ENCODE results near the gene CKAP4.

DNA sequence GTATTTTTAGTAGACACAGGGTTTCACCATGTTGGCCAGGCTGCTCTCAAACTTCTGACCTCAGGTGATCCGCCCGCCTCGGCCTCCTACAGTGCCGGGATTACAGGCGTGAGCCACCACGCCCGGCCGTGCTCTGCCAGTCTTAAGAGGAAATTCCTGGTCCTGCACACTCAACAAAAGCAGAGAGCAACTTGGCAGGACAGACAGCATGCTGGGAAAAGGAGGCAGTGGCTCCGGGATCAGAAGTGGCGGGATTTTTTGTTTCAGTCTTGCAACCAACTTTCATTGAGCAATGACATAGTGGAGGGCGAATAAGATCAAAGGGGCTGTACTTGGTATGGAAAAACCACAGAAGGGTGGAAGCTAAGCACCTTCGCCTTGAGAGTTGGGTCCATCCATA is 2.1 kb downstream of the CKAP4 start:
- TF ChIP-seq, protein P1, sequence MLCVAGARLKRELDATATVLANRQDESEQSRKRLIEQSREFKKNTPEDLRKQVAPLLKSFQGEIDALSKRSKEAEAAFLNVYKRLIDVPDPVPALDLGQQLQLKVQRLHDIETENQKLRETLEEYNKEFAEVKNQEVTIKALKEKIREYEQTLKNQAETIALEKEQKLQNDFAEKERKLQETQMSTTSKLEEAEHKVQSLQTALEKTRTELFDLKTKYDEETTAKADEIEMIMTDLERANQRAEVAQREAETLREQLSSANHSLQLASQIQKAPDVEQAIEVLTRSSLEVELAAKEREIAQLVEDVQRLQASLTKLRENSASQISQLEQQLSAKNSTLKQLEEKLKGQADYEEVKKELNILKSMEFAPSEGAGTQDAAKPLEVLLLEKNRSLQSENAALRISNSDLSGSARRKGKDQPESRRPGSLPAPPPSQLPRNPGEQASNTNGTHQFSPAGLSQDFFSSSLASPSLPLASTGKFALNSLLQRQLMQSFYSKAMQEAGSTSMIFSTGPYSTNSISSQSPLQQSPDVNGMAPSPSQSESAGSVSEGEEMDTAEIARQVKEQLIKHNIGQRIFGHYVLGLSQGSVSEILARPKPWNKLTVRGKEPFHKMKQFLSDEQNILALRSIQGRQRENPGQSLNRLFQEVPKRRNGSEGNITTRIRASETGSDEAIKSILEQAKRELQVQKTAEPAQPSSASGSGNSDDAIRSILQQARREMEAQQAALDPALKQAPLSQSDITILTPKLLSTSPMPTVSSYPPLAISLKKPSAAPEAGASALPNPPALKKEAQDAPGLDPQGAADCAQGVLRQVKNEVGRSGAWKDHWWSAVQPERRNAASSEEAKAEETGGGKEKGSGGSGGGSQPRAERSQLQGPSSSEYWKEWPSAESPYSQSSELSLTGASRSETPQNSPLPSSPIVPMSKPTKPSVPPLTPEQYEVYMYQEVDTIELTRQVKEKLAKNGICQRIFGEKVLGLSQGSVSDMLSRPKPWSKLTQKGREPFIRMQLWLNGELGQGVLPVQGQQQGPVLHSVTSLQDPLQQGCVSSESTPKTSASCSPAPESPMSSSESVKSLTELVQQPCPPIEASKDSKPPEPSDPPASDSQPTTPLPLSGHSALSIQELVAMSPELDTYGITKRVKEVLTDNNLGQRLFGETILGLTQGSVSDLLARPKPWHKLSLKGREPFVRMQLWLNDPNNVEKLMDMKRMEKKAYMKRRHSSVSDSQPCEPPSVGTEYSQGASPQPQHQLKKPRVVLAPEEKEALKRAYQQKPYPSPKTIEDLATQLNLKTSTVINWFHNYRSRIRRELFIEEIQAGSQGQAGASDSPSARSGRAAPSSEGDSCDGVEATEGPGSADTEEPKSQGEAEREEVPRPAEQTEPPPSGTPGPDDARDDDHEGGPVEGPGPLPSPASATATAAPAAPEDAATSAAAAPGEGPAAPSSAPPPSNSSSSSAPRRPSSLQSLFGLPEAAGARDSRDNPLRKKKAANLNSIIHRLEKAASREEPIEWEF (CRISPR knock-in tag; IDR thresholded peaks at IDR 0.05): no peak
- TF ChIP-seq, protein P2, sequence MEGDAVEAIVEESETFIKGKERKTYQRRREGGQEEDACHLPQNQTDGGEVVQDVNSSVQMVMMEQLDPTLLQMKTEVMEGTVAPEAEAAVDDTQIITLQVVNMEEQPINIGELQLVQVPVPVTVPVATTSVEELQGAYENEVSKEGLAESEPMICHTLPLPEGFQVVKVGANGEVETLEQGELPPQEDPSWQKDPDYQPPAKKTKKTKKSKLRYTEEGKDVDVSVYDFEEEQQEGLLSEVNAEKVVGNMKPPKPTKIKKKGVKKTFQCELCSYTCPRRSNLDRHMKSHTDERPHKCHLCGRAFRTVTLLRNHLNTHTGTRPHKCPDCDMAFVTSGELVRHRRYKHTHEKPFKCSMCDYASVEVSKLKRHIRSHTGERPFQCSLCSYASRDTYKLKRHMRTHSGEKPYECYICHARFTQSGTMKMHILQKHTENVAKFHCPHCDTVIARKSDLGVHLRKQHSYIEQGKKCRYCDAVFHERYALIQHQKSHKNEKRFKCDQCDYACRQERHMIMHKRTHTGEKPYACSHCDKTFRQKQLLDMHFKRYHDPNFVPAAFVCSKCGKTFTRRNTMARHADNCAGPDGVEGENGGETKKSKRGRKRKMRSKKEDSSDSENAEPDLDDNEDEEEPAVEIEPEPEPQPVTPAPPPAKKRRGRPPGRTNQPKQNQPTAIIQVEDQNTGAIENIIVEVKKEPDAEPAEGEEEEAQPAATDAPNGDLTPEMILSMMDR (IDR thresholded peaks at IDR 0.05 in 2 of 3, conservative IDR thresholded peaks at IDR 0.05 in 1 of 3; ENCODE audit: insufficient read depth in 2 of 3, low read depth in 1 of 3, low read length in 3 of 3): no peak
- no peak for TF ChIP-seq SAP30 (IDR thresholded peaks at IDR 0.05; ENCODE audit: borderline replicate concordance, insufficient read depth, low read depth, low read length, poor library complexity, severe bottlenecking)
- TF ChIP-seq, protein P3, sequence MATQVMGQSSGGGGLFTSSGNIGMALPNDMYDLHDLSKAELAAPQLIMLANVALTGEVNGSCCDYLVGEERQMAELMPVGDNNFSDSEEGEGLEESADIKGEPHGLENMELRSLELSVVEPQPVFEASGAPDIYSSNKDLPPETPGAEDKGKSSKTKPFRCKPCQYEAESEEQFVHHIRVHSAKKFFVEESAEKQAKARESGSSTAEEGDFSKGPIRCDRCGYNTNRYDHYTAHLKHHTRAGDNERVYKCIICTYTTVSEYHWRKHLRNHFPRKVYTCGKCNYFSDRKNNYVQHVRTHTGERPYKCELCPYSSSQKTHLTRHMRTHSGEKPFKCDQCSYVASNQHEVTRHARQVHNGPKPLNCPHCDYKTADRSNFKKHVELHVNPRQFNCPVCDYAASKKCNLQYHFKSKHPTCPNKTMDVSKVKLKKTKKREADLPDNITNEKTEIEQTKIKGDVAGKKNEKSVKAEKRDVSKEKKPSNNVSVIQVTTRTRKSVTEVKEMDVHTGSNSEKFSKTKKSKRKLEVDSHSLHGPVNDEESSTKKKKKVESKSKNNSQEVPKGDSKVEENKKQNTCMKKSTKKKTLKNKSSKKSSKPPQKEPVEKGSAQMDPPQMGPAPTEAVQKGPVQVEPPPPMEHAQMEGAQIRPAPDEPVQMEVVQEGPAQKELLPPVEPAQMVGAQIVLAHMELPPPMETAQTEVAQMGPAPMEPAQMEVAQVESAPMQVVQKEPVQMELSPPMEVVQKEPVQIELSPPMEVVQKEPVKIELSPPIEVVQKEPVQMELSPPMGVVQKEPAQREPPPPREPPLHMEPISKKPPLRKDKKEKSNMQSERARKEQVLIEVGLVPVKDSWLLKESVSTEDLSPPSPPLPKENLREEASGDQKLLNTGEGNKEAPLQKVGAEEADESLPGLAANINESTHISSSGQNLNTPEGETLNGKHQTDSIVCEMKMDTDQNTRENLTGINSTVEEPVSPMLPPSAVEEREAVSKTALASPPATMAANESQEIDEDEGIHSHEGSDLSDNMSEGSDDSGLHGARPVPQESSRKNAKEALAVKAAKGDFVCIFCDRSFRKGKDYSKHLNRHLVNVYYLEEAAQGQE (IDR thresholded peaks at IDR 0.05; ENCODE audit: borderline replicate concordance): no peak
- TF ChIP-seq, protein P3 (CRISPR knock-in tag; IDR thresholded peaks at IDR 0.05; ENCODE audit: low read depth): no peak
- TF ChIP-seq, protein P4, sequence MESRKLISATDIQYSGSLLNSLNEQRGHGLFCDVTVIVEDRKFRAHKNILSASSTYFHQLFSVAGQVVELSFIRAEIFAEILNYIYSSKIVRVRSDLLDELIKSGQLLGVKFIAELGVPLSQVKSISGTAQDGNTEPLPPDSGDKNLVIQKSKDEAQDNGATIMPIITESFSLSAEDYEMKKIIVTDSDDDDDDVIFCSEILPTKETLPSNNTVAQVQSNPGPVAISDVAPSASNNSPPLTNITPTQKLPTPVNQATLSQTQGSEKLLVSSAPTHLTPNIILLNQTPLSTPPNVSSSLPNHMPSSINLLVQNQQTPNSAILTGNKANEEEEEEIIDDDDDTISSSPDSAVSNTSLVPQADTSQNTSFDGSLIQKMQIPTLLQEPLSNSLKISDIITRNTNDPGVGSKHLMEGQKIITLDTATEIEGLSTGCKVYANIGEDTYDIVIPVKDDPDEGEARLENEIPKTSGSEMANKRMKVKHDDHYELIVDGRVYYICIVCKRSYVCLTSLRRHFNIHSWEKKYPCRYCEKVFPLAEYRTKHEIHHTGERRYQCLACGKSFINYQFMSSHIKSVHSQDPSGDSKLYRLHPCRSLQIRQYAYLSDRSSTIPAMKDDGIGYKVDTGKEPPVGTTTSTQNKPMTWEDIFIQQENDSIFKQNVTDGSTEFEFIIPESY (CRISPR knock-in tag; IDR thresholded peaks at IDR 0.05): no peak
- no peak for TF ChIP-seq RUNX1 (IDR thresholded peaks at IDR 0.05; ENCODE audit: low read depth)
- no peak for TF ChIP-seq RAD21 (CRISPR knock-in tag; conservative IDR thresholded peaks at IDR 0.05 in 1 of 2, IDR thresholded peaks at IDR 0.05 in 1 of 2)
- TF ChIP-seq ZBTB1 (CRISPR knock-in tag; IDR thresholded peaks at IDR 0.05; ENCODE audit: borderline replicate concordance, low read depth): no peak
- no peak for TF ChIP-seq YY1 (IDR thresholded peaks at IDR 0.05; ENCODE audit: borderline replicate concordance in 1 of 3, control insufficient read depth in 1 of 3, extremely low read depth in 1 of 3, insufficient read depth in 3 of 3, insufficient read length in 1 of 3, insufficient replicate concordance in 2 of 3, low read depth in 1 of 3, low read length in 2 of 3)
- TF ChIP-seq, protein P5, sequence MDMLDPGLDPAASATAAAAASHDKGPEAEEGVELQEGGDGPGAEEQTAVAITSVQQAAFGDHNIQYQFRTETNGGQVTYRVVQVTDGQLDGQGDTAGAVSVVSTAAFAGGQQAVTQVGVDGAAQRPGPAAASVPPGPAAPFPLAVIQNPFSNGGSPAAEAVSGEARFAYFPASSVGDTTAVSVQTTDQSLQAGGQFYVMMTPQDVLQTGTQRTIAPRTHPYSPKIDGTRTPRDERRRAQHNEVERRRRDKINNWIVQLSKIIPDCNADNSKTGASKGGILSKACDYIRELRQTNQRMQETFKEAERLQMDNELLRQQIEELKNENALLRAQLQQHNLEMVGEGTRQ (CRISPR knock-in tag; IDR thresholded peaks at IDR 0.05): no peak
- no peak for TF ChIP-seq ZBTB17 (CRISPR knock-in tag; IDR thresholded peaks at IDR 0.05)
- TF ChIP-seq BRCA1 (IDR thresholded peaks at IDR 0.05): no peak
- no peak for TF ChIP-seq BRCA1 (CRISPR knock-in tag; IDR thresholded peaks at IDR 0.05)

Measured in K562 (cell line).